GM23338 (cell line): ENCODE results near the gene ATCAY. TPM values are rescaled to one million over a fixed set of nuclear protein-coding genes. Genes with fewer than 3 reads are reported as not detected.

Source experiments
- ATAC-seq: fragments of 200-7000 bp; cut with Tn5 transposase; 3 replicates; pipeline ENCODE4 v1.9.1; 2020
- DNase-seq: peaks from one replicate; pipeline ENCODE4 v3.0.0-alpha.2; 2015; ENCODE audit warnings: low spot score
- H2AFZ ChIP-seq: fragments of 200-600 bp; sonication (generic); 2 replicates; pipeline ENCODE4 v1.8.0; 2016; ENCODE audit warnings: antibody characterized with exemption, mild to moderate bottlenecking, moderate library complexity
- H3F3A ChIP-seq: fragments of 200-600 bp; sonication (generic); replicated peaks from 2 replicates; pipeline ENCODE4 v1.8.0; 2017; ENCODE audit warnings: antibody characterized with exemption, mixed run types, low read depth
- H3K27ac ChIP-seq: fragments of 200-600 bp; sonication (generic); 2 replicates; pipeline ENCODE4 v1.6.1; 2016; ENCODE audit warnings: low read depth
- H3K27me3 ChIP-seq: fragments of 200-600 bp; sonication (generic); 2 replicates; pipeline ENCODE4 v1.8.0; 2016; ENCODE audit warnings: mild to moderate bottlenecking, mixed run types, moderate library complexity; ENCODE audit not compliant: insufficient read depth
- H3K36me3 ChIP-seq: fragments of 200-600 bp; sonication (generic); 2 replicates; pipeline ENCODE4 v1.8.0; 2016; ENCODE audit warnings: mild to moderate bottlenecking; ENCODE audit not compliant: insufficient read depth
- H3K4me1 ChIP-seq: fragments of 200-600 bp; sonication (generic); 2 replicates; pipeline ENCODE4 v1.8.0; 2016; ENCODE audit warnings: mild to moderate bottlenecking, moderate library complexity; ENCODE audit not compliant: insufficient read depth
- H3K4me2 ChIP-seq: fragments of 200-600 bp; sonication (generic); 2 replicates; pipeline ENCODE4 v1.7.1; 2017; ENCODE audit warnings: mixed run types
- H3K4me3 ChIP-seq: fragments of 200-600 bp; sonication (generic); 2 replicates; pipeline ENCODE4 v1.6.1; 2016; ENCODE audit warnings: mixed run types
- H3K79me2 ChIP-seq: fragments of 200-600 bp; sonication (generic); replicated peaks from 2 replicates; pipeline ENCODE4 v1.8.0; 2017; ENCODE audit warnings: mild to moderate bottlenecking; ENCODE audit not compliant: insufficient read depth
- H3K9me2 ChIP-seq: fragments of 200-600 bp; sonication (generic); 2 replicates; pipeline ENCODE4 v1.8.0; 2017; ENCODE audit not compliant: insufficient read depth
- H4K20me1 ChIP-seq: fragments of 200-600 bp; sonication (generic); replicated peaks from 2 replicates; pipeline ENCODE4 v1.8.0; 2017; ENCODE audit warnings: mild to moderate bottlenecking; ENCODE audit not compliant: insufficient read depth
- H3K27ac Mint-ChIP-seq: 2 replicates; pipeline ENCODE4 v1.8.0; 2020; ENCODE audit warnings: inconsistent platforms, mild to moderate bottlenecking, moderate library complexity, mixed read lengths
- H3K27me3 Mint-ChIP-seq: 3 replicates; pipeline ENCODE4 v1.8.0; 2022; ENCODE audit warnings: low read depth, mild to moderate bottlenecking, moderate library complexity, mixed read lengths, inconsistent platforms; ENCODE audit not compliant: insufficient read depth, poor library complexity
- H3K36me3 Mint-ChIP-seq: 3 replicates; pipeline ENCODE4 v1.8.0; 2021; ENCODE audit warnings: low read depth, mild to moderate bottlenecking, inconsistent platforms, moderate library complexity, mixed read lengths
- H3K4me1 Mint-ChIP-seq: 3 replicates; pipeline ENCODE4 v1.8.0; 2020; ENCODE audit warnings: mild to moderate bottlenecking, inconsistent platforms, mixed read lengths
- H3K4me3 Mint-ChIP-seq: 3 replicates; pipeline ENCODE4 v1.8.0; 2021; ENCODE audit warnings: moderate library complexity, mild to moderate bottlenecking, inconsistent platforms, mixed read lengths
- H3K9me3 Mint-ChIP-seq: 3 replicates; pipeline ENCODE4 v1.8.0; 2020; ENCODE audit warnings: moderate library complexity, mild to moderate bottlenecking, inconsistent platforms, mixed read lengths
- CREB1 ChIP-seq: fragments of 250-450 bp; sonication (Bioruptor Pico); IDR thresholded peaks from 2 replicates; pipeline ENCODE4 v1.5.0; 2020; ENCODE audit warnings: low read depth, mild to moderate bottlenecking, moderate library complexity
- CTCF ChIP-seq, 2 experiments: fragments of 200-600 bp in 1 of 2; sonication (generic) in 1 of 2; conservative IDR thresholded peaks; 2 replicates each; pipeline versions ENCODE4 v1.5.1 to v1.6.1; 2016 to 2017; ENCODE audit warnings: antibody characterized with exemption in 2 of 2, low read depth in 2 of 2, mild to moderate bottlenecking in 2 of 2, moderate library complexity in 1 of 2
- EZH2 ChIP-seq: fragments of 200-600 bp; sonication (generic); IDR thresholded peaks from one replicate; pipeline ENCODE4 v1.8.0; 2017; ENCODE audit warnings: antibody characterized with exemption, mild to moderate bottlenecking, low read depth; ENCODE audit not compliant: unreplicated experiment
- JUNB ChIP-seq: IDR thresholded peaks from one replicate; pipeline ENCODE4 v1.6.1; 2016; ENCODE audit warnings: antibody characterized with exemption; ENCODE audit not compliant: unreplicated experiment
- POLR2AphosphoS5 ChIP-seq: IDR thresholded peaks from 2 replicates; pipeline ENCODE4 v1.6.1; 2016; ENCODE audit warnings: antibody characterized with exemption, low read depth
- STAT1 ChIP-seq: IDR thresholded peaks from one replicate; pipeline ENCODE4 v1.6.1; 2016; ENCODE audit warnings: antibody characterized with exemption; ENCODE audit not compliant: unreplicated experiment
- long read RNA-seq: library from polyadenylated mRNA; unstranded; transcript quantifications from one replicate; pipeline ENCODE4 v2.0.0, GENCODE V29; 2020; ENCODE audit not compliant: unreplicated experiment
- polyA plus RNA-seq: library from polyadenylated mRNA; unstranded; fragments of >200 nt; fragmentation: Nextera tagmentation; extraction: Ambion mirVana; gene quantifications from 2 replicates; pipeline ENCODE4 v1.2.1, GENCODE V29; 2016
- total RNA-seq: library from RNA; depleted of rRNA; stranded (reverse); fragments of >200 nt; shearing (Covaris generic); gene quantifications from 2 replicates; pipeline ENCODE4 v1.2.3, GENCODE V29; 2014; rRNA removed
- TF ChIP-seq, protein P1 (sequence below): IDR thresholded peaks from one replicate; pipeline ENCODE4 v1.6.1; 2018; ENCODE audit warnings: antibody characterized with exemption; ENCODE audit not compliant: unreplicated experiment
- TF ChIP-seq, protein P2 (sequence below): IDR thresholded peaks from 2 replicates; pipeline ENCODE4 v1.6.1; 2016; ENCODE audit warnings: antibody characterized with exemption

Gene ATCAY, protein sequence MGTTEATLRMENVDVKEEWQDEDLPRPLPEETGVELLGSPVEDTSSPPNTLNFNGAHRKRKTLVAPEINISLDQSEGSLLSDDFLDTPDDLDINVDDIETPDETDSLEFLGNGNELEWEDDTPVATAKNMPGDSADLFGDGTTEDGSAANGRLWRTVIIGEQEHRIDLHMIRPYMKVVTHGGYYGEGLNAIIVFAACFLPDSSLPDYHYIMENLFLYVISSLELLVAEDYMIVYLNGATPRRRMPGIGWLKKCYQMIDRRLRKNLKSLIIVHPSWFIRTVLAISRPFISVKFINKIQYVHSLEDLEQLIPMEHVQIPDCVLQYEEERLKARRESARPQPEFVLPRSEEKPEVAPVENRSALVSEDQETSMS
- total RNA-seq (36.4 and 45.7 TPM in 2 replicates), polyA plus RNA-seq (16.9 and 22.8 TPM in 2 replicates)
- long read RNA-seq, full-length matches to known transcripts, result 1 of 8 reads
- long read RNA-seq, partial matches to known transcripts, result 0 of 8 reads
- long read RNA-seq, other reads (novel, unspliced or antisense), result 7 of 8 reads

DNA sequence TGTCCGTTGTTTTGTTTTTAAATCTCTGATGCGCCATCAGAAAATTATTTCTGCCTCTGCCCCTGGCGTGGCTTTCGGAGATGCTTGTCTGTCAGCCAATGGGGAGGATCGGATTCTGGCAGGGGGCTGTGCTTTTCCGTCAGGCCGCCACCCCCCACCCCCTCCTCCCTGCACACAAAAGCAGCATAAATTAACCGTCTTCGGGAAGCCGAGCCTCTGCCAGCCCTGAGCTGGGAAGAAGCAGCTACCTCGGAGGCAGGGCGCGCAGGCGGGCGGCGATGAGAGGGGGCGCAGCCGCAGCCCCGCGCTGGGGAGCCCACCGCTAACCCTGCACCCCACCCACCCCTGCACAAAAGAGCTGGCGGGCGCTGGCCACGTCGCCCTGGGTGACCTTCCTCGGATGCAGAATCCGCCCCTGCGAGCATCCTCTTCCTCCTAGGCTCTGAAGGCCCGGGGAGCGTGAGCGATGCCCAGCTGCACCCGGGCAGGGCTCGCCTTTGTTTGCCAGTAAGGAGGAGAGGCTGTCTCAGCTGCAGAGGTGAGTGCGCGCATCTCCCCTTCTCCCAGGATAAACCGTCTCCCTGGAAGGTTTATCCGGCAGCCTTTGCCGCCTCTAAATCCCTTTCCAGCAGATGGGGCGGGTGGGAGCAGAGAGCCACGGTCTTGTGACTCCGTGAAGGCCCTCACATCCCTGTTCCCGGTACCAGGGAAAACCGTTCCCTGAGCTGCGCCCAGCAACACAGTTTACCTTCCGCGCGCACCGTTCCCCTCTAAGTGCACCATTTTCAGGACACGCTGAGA is at the start of gene ATCAY:
Gene ATCAY, plus strand, starts transcription at position 215 of the 801 bp plus-strand sequence. CDS start 5,083 bp downstream, outside the sequence.
- TF ChIP-seq, protein P1, sequence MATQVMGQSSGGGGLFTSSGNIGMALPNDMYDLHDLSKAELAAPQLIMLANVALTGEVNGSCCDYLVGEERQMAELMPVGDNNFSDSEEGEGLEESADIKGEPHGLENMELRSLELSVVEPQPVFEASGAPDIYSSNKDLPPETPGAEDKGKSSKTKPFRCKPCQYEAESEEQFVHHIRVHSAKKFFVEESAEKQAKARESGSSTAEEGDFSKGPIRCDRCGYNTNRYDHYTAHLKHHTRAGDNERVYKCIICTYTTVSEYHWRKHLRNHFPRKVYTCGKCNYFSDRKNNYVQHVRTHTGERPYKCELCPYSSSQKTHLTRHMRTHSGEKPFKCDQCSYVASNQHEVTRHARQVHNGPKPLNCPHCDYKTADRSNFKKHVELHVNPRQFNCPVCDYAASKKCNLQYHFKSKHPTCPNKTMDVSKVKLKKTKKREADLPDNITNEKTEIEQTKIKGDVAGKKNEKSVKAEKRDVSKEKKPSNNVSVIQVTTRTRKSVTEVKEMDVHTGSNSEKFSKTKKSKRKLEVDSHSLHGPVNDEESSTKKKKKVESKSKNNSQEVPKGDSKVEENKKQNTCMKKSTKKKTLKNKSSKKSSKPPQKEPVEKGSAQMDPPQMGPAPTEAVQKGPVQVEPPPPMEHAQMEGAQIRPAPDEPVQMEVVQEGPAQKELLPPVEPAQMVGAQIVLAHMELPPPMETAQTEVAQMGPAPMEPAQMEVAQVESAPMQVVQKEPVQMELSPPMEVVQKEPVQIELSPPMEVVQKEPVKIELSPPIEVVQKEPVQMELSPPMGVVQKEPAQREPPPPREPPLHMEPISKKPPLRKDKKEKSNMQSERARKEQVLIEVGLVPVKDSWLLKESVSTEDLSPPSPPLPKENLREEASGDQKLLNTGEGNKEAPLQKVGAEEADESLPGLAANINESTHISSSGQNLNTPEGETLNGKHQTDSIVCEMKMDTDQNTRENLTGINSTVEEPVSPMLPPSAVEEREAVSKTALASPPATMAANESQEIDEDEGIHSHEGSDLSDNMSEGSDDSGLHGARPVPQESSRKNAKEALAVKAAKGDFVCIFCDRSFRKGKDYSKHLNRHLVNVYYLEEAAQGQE, result no peak
- peak; percentile 83 for TF ChIP-seq POLR2AphosphoS5
- ATAC-seq, result peak; percentile 81
- Histone ChIP-seq H3F3A (peaks cover 6% of the 10 kb centered on the region; the same call in 1 of the 2 replicates), H3K4me2 (peak within 1 kb of the TSS; percentile 97), H3K27me3 (no peaks in the 10 kb centered on the region), H3K27ac (no peak within 1 kb of the TSS), H3K36me3 (no peaks in the 10 kb centered on the region; the same call in 1 of the 2 replicates), H3K4me1 (no peaks in the 10 kb centered on the region), H3K9me2 (no peaks in the 10 kb centered on the region), H4K20me1 (peaks cover 7% of the 10 kb centered on the region), H3K4me3 (peak within 1 kb of the TSS; percentile 87), H2AFZ (peak within 1 kb of the TSS; percentile 74), H3K79me2 (peaks cover 8% of the 10 kb centered on the region; the same call in 1 of the 2 replicates)
- peak; percentile 87 for DNase-seq
- H3K4me1 Mint-ChIP-seq, result peaks cover 8% of the 10 kb centered on the region
- H3K9me3 Mint-ChIP-seq, result no peaks in the 10 kb centered on the region; the same call in 2 of the 3 replicates
- no peak within 1 kb of the TSS for H3K27ac Mint-ChIP-seq
- peaks cover 25% of the 10 kb centered on the region for H3K27me3 Mint-ChIP-seq
- peaks cover 2% of the 10 kb centered on the region; the same call in 1 of the 3 replicates for H3K36me3 Mint-ChIP-seq
- peak within 1 kb of the TSS; percentile 82 for H3K4me3 Mint-ChIP-seq

GRCh38 chr19:3831601-3832000 is 48.9 kb upstream of the ATCAY start:
- Histone ChIP-seq H2AFZ (no peak overlapping the region), H3K4me1 (no peaks in the 10 kb centered on the region), H3K36me3 (no peaks in the 10 kb centered on the region), H3K4me2 (no peak overlapping the region), H3K9me2 (no peaks in the 10 kb centered on the region), H4K20me1 (no peaks in the 10 kb centered on the region), H3K27me3 (no peaks in the 10 kb centered on the region), H3K4me3 (no peak overlapping the region), H3K27ac (no peak overlapping the region), H3F3A (no peaks in the 10 kb centered on the region), H3K79me2 (no peaks in the 10 kb centered on the region)
- Mint-ChIP-seq H3K27me3 (peaks cover 2% of the 10 kb centered on the region), H3K4me3 (no peak overlapping the region), H3K36me3 (no peaks in the 10 kb centered on the region), H3K4me1 (no peaks in the 10 kb centered on the region), H3K9me3 (peaks cover 1% of the 10 kb centered on the region; the same call in 1 of the 3 replicates), H3K27ac (no peak overlapping the region)
- ATAC-seq (no peak), DNase-seq (no peak)
- TF ChIP-seq STAT1, result no peak
- TF ChIP-seq, protein P1, result no peak
- TF ChIP-seq POLR2AphosphoS5, result no peak
- TF ChIP-seq CREB1, result no peak
- no peak for TF ChIP-seq CTCF (conservative IDR thresholded peaks at IDR 0.05; ENCODE audit: low read depth in 2 of 2)
- TF ChIP-seq, protein P2, sequence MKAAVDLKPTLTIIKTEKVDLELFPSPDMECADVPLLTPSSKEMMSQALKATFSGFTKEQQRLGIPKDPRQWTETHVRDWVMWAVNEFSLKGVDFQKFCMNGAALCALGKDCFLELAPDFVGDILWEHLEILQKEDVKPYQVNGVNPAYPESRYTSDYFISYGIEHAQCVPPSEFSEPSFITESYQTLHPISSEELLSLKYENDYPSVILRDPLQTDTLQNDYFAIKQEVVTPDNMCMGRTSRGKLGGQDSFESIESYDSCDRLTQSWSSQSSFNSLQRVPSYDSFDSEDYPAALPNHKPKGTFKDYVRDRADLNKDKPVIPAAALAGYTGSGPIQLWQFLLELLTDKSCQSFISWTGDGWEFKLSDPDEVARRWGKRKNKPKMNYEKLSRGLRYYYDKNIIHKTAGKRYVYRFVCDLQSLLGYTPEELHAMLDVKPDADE, result no peak
- TF ChIP-seq EZH2, result no peak
- no peak for TF ChIP-seq JUNB
